WTC11 (cell line): ENCODE data around the gene PLK1. TPM values are rescaled to one million over a fixed set of nuclear protein-coding genes. Genes with fewer than 3 reads are reported as not detected.

Source experiments
- ATF1 ChIP-seq: sonication (generic); formaldehyde crosslinking; IDR thresholded peaks from 2 replicates; pipeline ENCODE4 v1.8.1; 2023; ENCODE audit warnings: mild to moderate bottlenecking, moderate library complexity, missing genetic modification reagents
- ESRRA ChIP-seq: sonication (generic); formaldehyde crosslinking; IDR thresholded peaks from 2 replicates; pipeline ENCODE4 v1.8.1; 2022; ENCODE audit warnings: mild to moderate bottlenecking, missing genetic modification reagents, borderline replicate concordance
- JUN ChIP-seq: sonication (generic); formaldehyde crosslinking; IDR thresholded peaks from 2 replicates; pipeline ENCODE4 v1.8.0; 2023; ENCODE audit warnings: mild to moderate bottlenecking, missing genetic modification reagents
- MYBL2 ChIP-seq: sonication (generic); formaldehyde crosslinking; IDR thresholded peaks from 2 replicates; pipeline ENCODE4 v1.8.1; 2023; ENCODE audit warnings: mild to moderate bottlenecking, moderate library complexity, missing genetic modification reagents
- NFE2L1 ChIP-seq: sonication (generic); formaldehyde crosslinking; IDR thresholded peaks from 2 replicates; pipeline ENCODE4 v1.8.1; 2023; ENCODE audit warnings: missing genetic modification reagents
- NR2C2 ChIP-seq: sonication (generic); formaldehyde crosslinking; IDR thresholded peaks from 2 replicates; pipeline ENCODE4 v1.8.0; 2022; ENCODE audit warnings: mild to moderate bottlenecking, missing genetic modification reagents
- OVOL2 ChIP-seq: fragments of 250-450 bp; sonication (Bioruptor Pico); IDR thresholded peaks from 2 replicates; pipeline ENCODE4 v1.9.0; 2021; ENCODE audit warnings: mild to moderate bottlenecking, borderline replicate concordance
- RORB ChIP-seq: fragments of 250-450 bp; sonication (Bioruptor Pico); IDR thresholded peaks from 2 replicates; pipeline ENCODE4 v1.9.0; 2021; ENCODE audit warnings: mild to moderate bottlenecking
- SP1 ChIP-seq: sonication (generic); formaldehyde crosslinking; conservative IDR thresholded peaks from 2 replicates; pipeline ENCODE4 v1.8.1; 2022; ENCODE audit warnings: missing genetic modification reagents
- TEAD4 ChIP-seq: sonication (generic); formaldehyde crosslinking; IDR thresholded peaks from 2 replicates; pipeline ENCODE4 v1.8.0; 2022; ENCODE audit warnings: mild to moderate bottlenecking, missing genetic modification reagents
- ZNF121 ChIP-seq: sonication (generic); formaldehyde crosslinking; IDR thresholded peaks from 2 replicates; pipeline ENCODE4 v1.8.0; 2023; ENCODE audit warnings: missing genetic modification reagents
- ZNF138 ChIP-seq: sonication (generic); formaldehyde crosslinking; conservative IDR thresholded peaks from 2 replicates; pipeline ENCODE4 v1.8.1; 2022; ENCODE audit warnings: mild to moderate bottlenecking, moderate library complexity, missing genetic modification reagents
- ZNF317 ChIP-seq: sonication (generic); formaldehyde crosslinking; IDR thresholded peaks from 2 replicates; pipeline ENCODE4 v1.8.1; 2023; ENCODE audit warnings: low read depth, mild to moderate bottlenecking, moderate library complexity, missing genetic modification reagents, borderline replicate concordance
- ZNF416 ChIP-seq: fragments of 250-450 bp; sonication (Bioruptor Pico); IDR thresholded peaks from 2 replicates; pipeline ENCODE4 v1.9.0; 2021; ENCODE audit warnings: mild to moderate bottlenecking, inconsistent platforms
- total RNA-seq: library from RNA; stranded (reverse); gene quantifications from 3 replicates; pipeline ENCODE4 v1.2.3, GENCODE V29; 2021
- TF ChIP-seq, protein P1 (sequence below): sonication (generic); formaldehyde crosslinking; IDR thresholded peaks from 2 replicates; pipeline ENCODE4 v1.8.0; 2022; ENCODE audit warnings: mild to moderate bottlenecking, missing genetic modification reagents
- TF ChIP-seq, protein P2 (sequence below): fragments of 250-450 bp; sonication (Bioruptor Pico); IDR thresholded peaks from 2 replicates; pipeline ENCODE4 v1.9.0; 2021; ENCODE audit warnings: mild to moderate bottlenecking
- TF ChIP-seq, protein P3 (sequence below): sonication (generic); formaldehyde crosslinking; IDR thresholded peaks from 2 replicates; pipeline ENCODE4 v1.8.1; 2022; ENCODE audit warnings: missing genetic modification reagents, borderline replicate concordance
- TF ChIP-seq, protein P4 (sequence below): sonication (generic); formaldehyde crosslinking; IDR thresholded peaks from 2 replicates; pipeline ENCODE4 v1.8.0; 2023; ENCODE audit warnings: missing genetic modification reagents, mild to moderate bottlenecking, borderline replicate concordance
- TF ChIP-seq, protein P5 (sequence below): fragments of 250-450 bp; sonication (Bioruptor Pico); conservative IDR thresholded peaks from 2 replicates; pipeline ENCODE4 v1.9.0; 2021; ENCODE audit warnings: mild to moderate bottlenecking
- TF ChIP-seq, protein P6 (sequence below): sonication (generic); formaldehyde crosslinking; IDR thresholded peaks from 2 replicates; pipeline ENCODE4 v1.8.1; 2023; ENCODE audit warnings: mild to moderate bottlenecking, missing genetic modification reagents
- TF ChIP-seq, protein P7 (sequence below): sonication (generic); formaldehyde crosslinking; IDR thresholded peaks from 2 replicates; pipeline ENCODE4 v1.8.0; 2023; ENCODE audit warnings: missing genetic modification reagents
- TF ChIP-seq, protein P8 (sequence below): sonication (generic); formaldehyde crosslinking; IDR thresholded peaks from 2 replicates; pipeline ENCODE4 v1.8.0; 2022; ENCODE audit warnings: mild to moderate bottlenecking, missing genetic modification reagents
- TF ChIP-seq, protein P9 (sequence below): sonication (generic); formaldehyde crosslinking; IDR thresholded peaks from 2 replicates; pipeline ENCODE4 v1.8.1; 2023; ENCODE audit warnings: mild to moderate bottlenecking, missing genetic modification reagents

PLK1 gene
- total RNA-seq, 1 experiment from 2014 or later, result 167 TPM

DNA sequence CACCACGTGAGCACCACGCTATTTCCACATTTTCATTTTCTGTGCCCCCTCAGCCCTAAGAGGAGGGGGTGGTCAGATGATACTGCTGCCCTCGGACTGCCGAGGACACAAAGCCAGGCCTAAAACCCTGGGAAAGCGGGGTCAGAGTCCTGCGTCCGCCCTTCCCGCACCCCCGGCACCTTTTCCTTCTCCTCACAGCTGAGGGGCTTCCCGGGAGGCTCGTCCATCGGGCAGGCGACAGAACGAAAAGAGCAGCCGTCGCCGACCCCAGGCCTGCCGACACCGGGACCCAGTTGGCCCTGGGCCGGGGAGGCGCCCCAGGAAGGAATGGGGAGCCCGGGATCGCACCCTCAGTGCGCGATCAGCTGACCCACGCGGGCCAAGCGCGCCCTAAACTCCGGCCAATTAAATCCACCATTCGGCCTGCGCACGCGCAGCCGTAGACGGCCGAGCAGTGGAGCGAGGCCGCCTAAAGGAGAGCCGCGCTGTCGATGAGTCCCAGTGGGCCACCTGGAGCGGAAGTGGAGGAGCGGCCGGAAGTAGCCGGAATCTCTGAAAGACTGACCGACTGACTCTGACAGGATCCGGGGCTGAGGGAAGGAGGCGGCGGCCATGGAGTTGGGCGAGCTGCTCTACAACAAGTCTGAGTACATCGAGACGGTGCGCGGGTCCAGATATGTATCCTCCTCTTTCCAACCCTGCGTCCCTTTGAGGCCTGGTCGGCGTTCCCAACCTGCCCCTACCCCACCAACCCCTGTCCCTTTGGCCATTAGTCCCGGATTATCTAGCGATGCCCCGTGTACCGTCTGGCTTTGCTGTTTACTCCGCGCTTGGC is 37.5 kb upstream of the PLK1 start, which contains the start of the genes DCTN5 and PALB2 (continued):
- TF ChIP-seq, protein P1, sequence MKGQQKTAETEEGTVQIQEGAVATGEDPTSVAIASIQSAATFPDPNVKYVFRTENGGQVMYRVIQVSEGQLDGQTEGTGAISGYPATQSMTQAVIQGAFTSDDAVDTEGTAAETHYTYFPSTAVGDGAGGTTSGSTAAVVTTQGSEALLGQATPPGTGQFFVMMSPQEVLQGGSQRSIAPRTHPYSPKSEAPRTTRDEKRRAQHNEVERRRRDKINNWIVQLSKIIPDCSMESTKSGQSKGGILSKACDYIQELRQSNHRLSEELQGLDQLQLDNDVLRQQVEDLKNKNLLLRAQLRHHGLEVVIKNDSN, result peak; percentile 95
- TF ChIP-seq ZNF317 (CRISPR knock-in tag) (no peak), ATF1 (CRISPR knock-in tag) (no peak), SP1 (CRISPR knock-in tag) (peak; percentile 61), ZNF121 (no peak), NFE2L1 (CRISPR knock-in tag) (no peak), TEAD4 (CRISPR knock-in tag) (peak; percentile 48; the same call in 1 of the 2 replicates), ZNF416 (CRISPR knock-in tag) (no peak), ESRRA (CRISPR knock-in tag) (no peak), MYBL2 (CRISPR knock-in tag) (no peak), NR2C2 (CRISPR knock-in tag) (no peak), RORB (CRISPR knock-in tag) (no peak), OVOL2 (CRISPR knock-in tag) (no peak), JUN (CRISPR knock-in tag) (peak; percentile 80), ZNF138 (no peak)
- TF ChIP-seq, protein P2, sequence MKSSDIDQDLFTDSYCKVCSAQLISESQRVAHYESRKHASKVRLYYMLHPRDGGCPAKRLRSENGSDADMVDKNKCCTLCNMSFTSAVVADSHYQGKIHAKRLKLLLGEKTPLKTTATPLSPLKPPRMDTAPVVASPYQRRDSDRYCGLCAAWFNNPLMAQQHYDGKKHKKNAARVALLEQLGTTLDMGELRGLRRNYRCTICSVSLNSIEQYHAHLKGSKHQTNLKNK (CRISPR knock-in tag), result no peak
- TF ChIP-seq, protein P3, sequence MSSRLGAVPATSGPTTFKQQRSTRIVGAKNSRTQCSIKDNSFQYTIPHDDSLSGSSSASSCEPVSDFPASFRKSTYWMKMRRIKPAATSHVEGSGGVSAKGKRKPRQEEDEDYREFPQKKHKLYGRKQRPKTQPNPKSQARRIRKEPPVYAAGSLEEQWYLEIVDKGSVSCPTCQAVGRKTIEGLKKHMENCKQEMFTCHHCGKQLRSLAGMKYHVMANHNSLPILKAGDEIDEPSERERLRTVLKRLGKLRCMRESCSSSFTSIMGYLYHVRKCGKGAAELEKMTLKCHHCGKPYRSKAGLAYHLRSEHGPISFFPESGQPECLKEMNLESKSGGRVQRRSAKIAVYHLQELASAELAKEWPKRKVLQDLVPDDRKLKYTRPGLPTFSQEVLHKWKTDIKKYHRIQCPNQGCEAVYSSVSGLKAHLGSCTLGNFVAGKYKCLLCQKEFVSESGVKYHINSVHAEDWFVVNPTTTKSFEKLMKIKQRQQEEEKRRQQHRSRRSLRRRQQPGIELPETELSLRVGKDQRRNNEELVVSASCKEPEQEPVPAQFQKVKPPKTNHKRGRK, result no peak
- TF ChIP-seq, protein P4, sequence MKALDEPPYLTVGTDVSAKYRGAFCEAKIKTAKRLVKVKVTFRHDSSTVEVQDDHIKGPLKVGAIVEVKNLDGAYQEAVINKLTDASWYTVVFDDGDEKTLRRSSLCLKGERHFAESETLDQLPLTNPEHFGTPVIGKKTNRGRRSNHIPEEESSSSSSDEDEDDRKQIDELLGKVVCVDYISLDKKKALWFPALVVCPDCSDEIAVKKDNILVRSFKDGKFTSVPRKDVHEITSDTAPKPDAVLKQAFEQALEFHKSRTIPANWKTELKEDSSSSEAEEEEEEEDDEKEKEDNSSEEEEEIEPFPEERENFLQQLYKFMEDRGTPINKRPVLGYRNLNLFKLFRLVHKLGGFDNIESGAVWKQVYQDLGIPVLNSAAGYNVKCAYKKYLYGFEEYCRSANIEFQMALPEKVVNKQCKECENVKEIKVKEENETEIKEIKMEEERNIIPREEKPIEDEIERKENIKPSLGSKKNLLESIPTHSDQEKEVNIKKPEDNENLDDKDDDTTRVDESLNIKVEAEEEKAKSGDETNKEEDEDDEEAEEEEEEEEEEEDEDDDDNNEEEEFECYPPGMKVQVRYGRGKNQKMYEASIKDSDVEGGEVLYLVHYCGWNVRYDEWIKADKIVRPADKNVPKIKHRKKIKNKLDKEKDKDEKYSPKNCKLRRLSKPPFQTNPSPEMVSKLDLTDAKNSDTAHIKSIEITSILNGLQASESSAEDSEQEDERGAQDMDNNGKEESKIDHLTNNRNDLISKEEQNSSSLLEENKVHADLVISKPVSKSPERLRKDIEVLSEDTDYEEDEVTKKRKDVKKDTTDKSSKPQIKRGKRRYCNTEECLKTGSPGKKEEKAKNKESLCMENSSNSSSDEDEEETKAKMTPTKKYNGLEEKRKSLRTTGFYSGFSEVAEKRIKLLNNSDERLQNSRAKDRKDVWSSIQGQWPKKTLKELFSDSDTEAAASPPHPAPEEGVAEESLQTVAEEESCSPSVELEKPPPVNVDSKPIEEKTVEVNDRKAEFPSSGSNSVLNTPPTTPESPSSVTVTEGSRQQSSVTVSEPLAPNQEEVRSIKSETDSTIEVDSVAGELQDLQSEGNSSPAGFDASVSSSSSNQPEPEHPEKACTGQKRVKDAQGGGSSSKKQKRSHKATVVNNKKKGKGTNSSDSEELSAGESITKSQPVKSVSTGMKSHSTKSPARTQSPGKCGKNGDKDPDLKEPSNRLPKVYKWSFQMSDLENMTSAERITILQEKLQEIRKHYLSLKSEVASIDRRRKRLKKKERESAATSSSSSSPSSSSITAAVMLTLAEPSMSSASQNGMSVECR, result peak; percentile 74
- TF ChIP-seq, protein P5, sequence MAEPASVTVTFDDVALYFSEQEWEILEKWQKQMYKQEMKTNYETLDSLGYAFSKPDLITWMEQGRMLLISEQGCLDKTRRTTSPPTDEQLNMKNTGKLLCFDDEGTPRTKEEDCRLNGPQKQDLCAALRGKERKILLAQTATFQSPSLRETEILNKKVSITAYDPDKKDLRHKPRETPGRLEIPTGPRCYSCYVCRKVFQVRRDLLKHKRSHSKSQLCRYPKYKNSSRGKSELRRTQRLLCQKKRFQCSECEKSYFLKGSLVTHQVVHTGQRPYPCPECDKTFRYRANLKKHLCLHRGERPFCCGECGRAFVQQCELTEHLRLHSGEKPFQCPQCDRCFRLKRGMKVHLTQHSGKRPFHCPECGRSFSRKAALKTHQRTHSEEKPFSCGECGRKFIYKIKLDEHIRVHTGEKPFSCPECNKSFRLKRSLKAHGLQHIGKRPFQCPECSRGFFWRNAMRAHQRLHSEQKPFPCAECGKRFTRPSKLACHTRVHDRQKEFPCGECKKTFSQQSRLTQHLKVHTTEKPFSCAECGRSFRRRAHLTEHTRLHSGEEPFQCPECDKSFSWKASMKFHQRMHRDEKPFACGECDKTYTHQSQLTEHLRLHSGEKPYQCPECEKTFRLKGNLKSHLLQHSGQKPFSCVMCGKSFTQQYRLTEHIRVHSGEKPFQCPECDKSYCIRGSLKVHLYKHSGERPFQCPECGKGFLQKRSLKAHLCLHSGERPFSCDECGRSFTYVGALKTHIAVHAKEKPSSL (CRISPR knock-in tag), result no peak
- TF ChIP-seq, protein P6, sequence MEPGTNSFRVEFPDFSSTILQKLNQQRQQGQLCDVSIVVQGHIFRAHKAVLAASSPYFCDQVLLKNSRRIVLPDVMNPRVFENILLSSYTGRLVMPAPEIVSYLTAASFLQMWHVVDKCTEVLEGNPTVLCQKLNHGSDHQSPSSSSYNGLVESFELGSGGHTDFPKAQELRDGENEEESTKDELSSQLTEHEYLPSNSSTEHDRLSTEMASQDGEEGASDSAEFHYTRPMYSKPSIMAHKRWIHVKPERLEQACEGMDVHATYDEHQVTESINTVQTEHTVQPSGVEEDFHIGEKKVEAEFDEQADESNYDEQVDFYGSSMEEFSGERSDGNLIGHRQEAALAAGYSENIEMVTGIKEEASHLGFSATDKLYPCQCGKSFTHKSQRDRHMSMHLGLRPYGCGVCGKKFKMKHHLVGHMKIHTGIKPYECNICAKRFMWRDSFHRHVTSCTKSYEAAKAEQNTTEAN (CRISPR knock-in tag), result no peak
- TF ChIP-seq, protein P7, sequence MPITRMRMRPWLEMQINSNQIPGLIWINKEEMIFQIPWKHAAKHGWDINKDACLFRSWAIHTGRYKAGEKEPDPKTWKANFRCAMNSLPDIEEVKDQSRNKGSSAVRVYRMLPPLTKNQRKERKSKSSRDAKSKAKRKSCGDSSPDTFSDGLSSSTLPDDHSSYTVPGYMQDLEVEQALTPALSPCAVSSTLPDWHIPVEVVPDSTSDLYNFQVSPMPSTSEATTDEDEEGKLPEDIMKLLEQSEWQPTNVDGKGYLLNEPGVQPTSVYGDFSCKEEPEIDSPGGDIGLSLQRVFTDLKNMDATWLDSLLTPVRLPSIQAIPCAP (CRISPR knock-in tag), result no peak
- TF ChIP-seq, protein P8, sequence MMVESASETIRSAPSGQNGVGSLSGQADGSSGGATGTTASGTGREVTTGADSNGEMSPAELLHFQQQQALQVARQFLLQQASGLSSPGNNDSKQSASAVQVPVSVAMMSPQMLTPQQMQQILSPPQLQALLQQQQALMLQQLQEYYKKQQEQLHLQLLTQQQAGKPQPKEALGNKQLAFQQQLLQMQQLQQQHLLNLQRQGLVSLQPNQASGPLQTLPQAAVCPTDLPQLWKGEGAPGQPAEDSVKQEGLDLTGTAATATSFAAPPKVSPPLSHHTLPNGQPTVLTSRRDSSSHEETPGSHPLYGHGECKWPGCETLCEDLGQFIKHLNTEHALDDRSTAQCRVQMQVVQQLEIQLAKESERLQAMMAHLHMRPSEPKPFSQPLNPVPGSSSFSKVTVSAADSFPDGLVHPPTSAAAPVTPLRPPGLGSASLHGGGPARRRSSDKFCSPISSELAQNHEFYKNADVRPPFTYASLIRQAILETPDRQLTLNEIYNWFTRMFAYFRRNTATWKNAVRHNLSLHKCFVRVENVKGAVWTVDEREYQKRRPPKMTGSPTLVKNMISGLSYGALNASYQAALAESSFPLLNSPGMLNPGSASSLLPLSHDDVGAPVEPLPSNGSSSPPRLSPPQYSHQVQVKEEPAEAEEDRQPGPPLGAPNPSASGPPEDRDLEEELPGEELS, result no peak
- TF ChIP-seq, protein P9, sequence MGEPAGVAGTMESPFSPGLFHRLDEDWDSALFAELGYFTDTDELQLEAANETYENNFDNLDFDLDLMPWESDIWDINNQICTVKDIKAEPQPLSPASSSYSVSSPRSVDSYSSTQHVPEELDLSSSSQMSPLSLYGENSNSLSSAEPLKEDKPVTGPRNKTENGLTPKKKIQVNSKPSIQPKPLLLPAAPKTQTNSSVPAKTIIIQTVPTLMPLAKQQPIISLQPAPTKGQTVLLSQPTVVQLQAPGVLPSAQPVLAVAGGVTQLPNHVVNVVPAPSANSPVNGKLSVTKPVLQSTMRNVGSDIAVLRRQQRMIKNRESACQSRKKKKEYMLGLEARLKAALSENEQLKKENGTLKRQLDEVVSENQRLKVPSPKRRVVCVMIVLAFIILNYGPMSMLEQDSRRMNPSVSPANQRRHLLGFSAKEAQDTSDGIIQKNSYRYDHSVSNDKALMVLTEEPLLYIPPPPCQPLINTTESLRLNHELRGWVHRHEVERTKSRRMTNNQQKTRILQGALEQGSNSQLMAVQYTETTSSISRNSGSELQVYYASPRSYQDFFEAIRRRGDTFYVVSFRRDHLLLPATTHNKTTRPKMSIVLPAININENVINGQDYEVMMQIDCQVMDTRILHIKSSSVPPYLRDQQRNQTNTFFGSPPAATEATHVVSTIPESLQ (CRISPR knock-in tag), result no peak
